Glutamatergic neuron (in vitro differentiated cells): ENCODE data around the gene PTPN6. TPM values are rescaled to one million over a fixed set of nuclear protein-coding genes. Genes with fewer than 3 reads are reported as not detected.

Source experiments
- DNase-seq: peaks from one replicate; pipeline ENCODE4 v3.0.0; 2022
- H3K27ac Mint-ChIP-seq: one replicate; pipeline ENCODE4 v1.8.0; 2020; ENCODE audit warnings: mild to moderate bottlenecking, mixed read lengths, inconsistent platforms; ENCODE audit not compliant: unreplicated experiment
- H3K27me3 Mint-ChIP-seq: one replicate; pipeline ENCODE4 v1.8.0; 2020; ENCODE audit warnings: mild to moderate bottlenecking, moderate library complexity, mixed read lengths, inconsistent platforms; ENCODE audit not compliant: unreplicated experiment
- H3K36me3 Mint-ChIP-seq: one replicate; pipeline ENCODE4 v1.8.0; 2020; ENCODE audit warnings: mild to moderate bottlenecking, mixed read lengths, inconsistent platforms; ENCODE audit not compliant: unreplicated experiment
- H3K4me1 Mint-ChIP-seq: one replicate; pipeline ENCODE4 v1.8.0; 2020; ENCODE audit warnings: mild to moderate bottlenecking, low read depth, mixed read lengths, inconsistent platforms; ENCODE audit not compliant: unreplicated experiment
- H3K4me3 Mint-ChIP-seq: one replicate; pipeline ENCODE4 v1.8.0; 2020; ENCODE audit warnings: mild to moderate bottlenecking, mixed read lengths, inconsistent platforms; ENCODE audit not compliant: unreplicated experiment
- H3K9me3 Mint-ChIP-seq: one replicate; pipeline ENCODE4 v1.8.0; 2020; ENCODE audit warnings: mild to moderate bottlenecking, moderate library complexity, mixed read lengths, inconsistent platforms; ENCODE audit not compliant: unreplicated experiment
- CTCF ChIP-seq: fragments of 200-600 bp; sonication (generic); IDR thresholded peaks from one replicate; pipeline ENCODE4 v1.5.0; 2021; ENCODE audit not compliant: partially characterized antibody, unreplicated experiment
- total RNA-seq: library from RNA; stranded (reverse); fragmentation: NEBNext Ultra II Directional; extraction: Animal tissue kit (Norgen Biotek cat#: 25700); gene quantifications from one replicate; pipeline ENCODE4 v1.2.1, GENCODE V29; 2021; ENCODE audit not compliant: unreplicated experiment

PTPN6 gene
- total RNA-seq, 1 donor from 2014 or later, result 3.8 TPM

GRCh38 chr12:6980740-6981139, 29.6 kb downstream of the PTPN6 start:
- no peak for TF ChIP-seq CTCF
- Mint-ChIP-seq H3K36me3 (no peaks in the 10 kb centered on the region), H3K4me1 (no peaks in the 10 kb centered on the region), H3K4me3 (no peak overlapping the region), H3K9me3 (peaks cover 4% of the 10 kb centered on the region), H3K27ac (no peak overlapping the region), H3K27me3 (peaks cover 2% of the 10 kb centered on the region)
- DNase-seq, result no peak

DNA sequence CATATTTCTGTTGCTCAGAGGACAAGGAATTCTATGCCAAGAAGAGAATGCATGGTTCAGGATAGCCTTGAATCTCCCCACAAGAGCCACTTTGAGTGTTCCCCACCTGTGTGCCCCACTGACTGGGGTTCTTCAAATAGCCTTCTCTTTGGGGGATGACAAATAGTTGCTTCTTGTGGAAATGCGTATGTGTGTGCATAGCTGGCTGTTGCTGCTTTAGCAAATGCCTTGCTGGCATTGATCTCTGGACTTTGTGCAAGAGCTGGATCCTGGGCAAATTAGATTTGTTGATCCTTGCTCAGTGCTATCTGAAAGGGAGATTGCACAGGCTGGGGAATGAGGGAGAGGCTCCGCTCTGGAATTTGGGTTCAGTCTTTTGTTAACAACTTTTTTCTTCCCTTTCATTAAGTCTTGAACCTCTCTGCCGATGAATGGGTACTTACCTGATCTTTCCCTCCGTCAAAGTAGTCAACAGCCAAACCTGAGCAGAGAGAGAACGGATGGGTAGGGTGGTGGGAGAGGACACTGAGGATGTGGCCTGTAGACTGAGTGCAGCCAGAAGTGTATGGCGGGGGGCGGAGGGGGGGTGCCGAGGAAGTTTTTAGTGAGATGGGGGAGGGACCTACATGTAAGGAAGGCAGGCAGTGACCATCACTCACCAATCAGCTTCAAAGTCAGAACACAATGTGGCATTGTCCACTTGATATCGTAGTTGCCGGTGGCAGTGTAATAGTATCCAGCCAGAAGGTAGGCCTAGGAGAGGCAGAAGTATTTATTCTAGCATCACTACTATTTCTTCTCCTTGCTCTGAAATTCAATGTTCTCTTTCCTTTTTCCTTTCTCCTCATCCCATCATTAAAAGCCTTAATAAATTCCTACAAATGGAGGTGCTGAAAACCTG, 30.2 kb downstream of the PTPN6 start:
- Mint-ChIP-seq H3K36me3 (no peaks in the 10 kb centered on the region), H3K9me3 (peaks cover 4% of the 10 kb centered on the region), H3K27me3 (peaks cover 2% of the 10 kb centered on the region), H3K27ac (no peak overlapping the region), H3K4me3 (no peak overlapping the region), H3K4me1 (no peaks in the 10 kb centered on the region)
- no peak for DNase-seq
- TF ChIP-seq CTCF, result no peak

- TF ChIP-seq CTCF, result no peak
- H3K27me3 Mint-ChIP-seq, result no peaks in the 10 kb centered on the region
- no peaks in the 10 kb centered on the region for H3K4me1 Mint-ChIP-seq
- H3K36me3 Mint-ChIP-seq, result no peaks in the 10 kb centered on the region
- no peak overlapping the region for H3K4me3 Mint-ChIP-seq
- no peak for DNase-seq
- H3K9me3 Mint-ChIP-seq, result peaks cover 3% of the 10 kb centered on the region
- no peak overlapping the region for H3K27ac Mint-ChIP-seq
These were observed 31.4 kb downstream of the PTPN6 start for GRCh38 chr12:6982532-6982931.

DNA sequence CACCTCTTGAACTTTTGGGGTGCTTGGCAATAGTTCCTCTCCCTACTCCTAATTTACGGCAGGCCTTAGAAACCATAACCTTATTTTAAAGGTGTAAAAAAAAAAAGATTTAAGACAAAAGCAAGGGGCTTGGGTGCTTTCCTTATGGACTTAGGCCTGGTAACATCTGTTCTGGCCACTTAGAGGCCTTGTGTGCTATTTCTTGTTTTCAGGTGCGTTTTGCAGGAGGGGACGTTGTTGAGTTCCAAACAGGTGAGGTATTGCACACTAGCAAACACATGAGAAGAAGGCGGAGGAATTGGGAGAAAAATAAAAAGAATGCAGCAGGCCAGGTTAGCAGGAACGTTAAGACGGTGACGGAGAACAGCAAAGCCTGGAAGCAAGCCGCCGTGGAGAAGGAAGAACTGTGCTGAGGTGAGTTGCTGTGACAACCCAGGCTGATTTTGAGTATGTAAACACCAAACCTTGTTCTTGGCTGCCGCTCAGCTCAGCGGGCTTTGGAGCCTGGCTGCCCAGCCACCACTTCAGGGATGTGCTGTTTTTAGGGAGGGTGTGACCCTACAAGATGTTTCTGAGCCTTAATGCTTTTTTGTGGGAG, 36.9 kb downstream of the PTPN6 start:
- Mint-ChIP-seq H3K36me3 (no peaks in the 10 kb centered on the region), H3K9me3 (no peaks in the 10 kb centered on the region), H3K4me1 (no peaks in the 10 kb centered on the region), H3K27ac (no peak overlapping the region), H3K4me3 (no peak overlapping the region), H3K27me3 (no peaks in the 10 kb centered on the region)
- no peak for TF ChIP-seq CTCF
- no peak for DNase-seq

- Mint-ChIP-seq H3K4me1 (no peaks in the 10 kb centered on the region), H3K4me3 (no peak overlapping the region), H3K27me3 (peaks cover 1% of the 10 kb centered on the region), H3K36me3 (no peaks in the 10 kb centered on the region), H3K27ac (no peak overlapping the region), H3K9me3 (no peaks in the 10 kb centered on the region)
- no peak for DNase-seq
- no peak for TF ChIP-seq CTCF
These were observed 44.9 kb downstream of the PTPN6 start for GRCh38 chr12:6996040-6996441.
